GM12874 (cell line): Measurements from ENCODE around the gene HEATR3.

ENCODE experiments used
- CTCF ChIP-seq: IDR thresholded peaks from 2 replicates; pipeline ENCODE4 v1.5.1; 2011; ENCODE audit warnings: low read depth, mild to moderate bottlenecking, control low read depth, low read length, moderate library complexity; ENCODE audit not compliant: insufficient read depth

Gene HEATR3

GRCh38 chr16:50040018-50040417 is 25.8 kb upstream of the HEATR3 start:
- no peak for TF ChIP-seq CTCF

- no peak for TF ChIP-seq CTCF
Measured at GRCh38 chr16:50040710-50041109, 25.1 kb upstream of the HEATR3 start.

- TF ChIP-seq CTCF: no peak
Measured at GRCh38 chr16:50043358-50043757, 22.4 kb upstream of the HEATR3 start.

DNA sequence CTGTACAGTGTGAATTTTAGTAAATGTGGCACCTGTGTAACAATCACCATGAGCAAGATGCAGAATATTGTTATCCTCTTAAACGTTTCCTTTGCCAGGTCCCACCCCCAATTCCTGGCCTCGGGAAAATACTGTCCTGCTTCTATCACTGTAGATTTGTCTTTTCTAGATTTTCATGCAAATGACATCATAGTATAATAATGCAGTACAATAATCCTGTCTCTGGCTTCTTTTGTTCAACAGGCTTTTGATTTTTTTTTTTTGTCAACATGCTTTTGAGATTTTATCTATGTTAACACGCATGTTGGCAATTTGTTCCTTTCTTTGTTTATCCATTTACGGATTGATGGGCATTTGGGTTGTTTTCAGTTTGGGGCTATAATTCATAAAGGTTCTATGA is 20.4 kb upstream of the HEATR3 start:
- no peak for TF ChIP-seq CTCF

DNA sequence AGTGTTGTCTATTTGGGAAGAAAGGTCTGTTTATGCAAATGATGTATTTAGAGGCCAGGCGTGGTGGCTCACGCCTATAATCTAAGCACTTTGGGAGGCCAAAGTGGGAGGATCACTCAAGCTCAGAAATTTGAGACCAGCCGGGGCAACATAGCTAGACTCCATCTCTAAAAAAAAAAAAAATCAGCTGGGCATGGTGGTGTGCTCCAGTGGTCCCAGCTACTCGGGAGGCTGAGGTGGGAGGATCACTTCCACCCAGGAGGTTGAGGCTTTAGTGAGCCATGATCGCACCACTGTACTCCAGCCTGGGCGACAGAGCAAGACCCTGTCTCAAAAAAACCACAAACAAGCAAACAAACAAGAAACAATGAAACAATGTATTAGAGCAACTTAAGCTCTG is 18.9 kb upstream of the HEATR3 start:
- TF ChIP-seq CTCF: no peak

DNA sequence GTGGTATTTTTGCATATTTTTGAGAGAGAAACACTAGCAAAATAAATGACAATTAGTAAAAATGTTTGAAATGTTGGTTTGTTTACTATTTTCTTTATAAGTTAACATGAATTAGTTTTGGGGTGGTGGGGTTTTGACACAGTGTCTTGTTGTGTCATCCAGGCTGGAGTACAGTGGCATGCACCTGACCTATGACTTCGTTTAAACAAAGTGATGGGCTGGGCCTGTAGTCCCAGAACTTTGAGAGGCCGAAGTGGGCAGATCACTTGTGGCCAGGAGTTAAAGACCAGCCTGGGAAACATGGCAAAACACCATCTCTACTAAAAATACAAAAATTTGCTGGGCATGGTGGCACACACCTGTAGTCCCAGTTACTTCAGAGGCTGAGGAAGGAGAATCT is 17.9 kb upstream of the HEATR3 start:
- TF ChIP-seq CTCF: no peak

GRCh38 chr16:50050802-50051201 is 15.0 kb upstream of the HEATR3 start:
- no peak for TF ChIP-seq CTCF

DNA sequence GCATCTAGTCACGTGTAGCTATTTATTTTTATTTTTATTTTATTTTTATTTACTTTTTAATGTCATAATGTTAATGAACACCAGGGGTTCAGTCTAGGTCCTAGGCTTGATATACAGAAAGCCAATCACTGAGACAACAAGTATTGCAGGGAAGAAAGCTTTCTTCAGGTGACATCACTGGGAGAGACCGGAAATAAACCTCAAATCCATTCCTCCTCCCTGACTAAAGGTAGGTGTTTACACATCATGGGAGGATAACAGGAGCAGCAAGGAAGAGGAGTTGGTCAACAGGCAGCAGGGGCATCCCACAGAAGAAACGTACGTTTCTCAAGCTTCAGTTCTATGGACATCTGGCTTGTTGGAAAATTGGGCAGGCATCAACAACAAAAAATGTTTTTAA is 9.5 kb upstream of the HEATR3 start:
- no peak for TF ChIP-seq CTCF
